K562 (cell line): Measurements from ENCODE around the gene MYB. TPM values are rescaled to one million over a fixed set of nuclear protein-coding genes. Genes with fewer than 3 reads are reported as not detected.

Experiments
- ARID2 ChIP-seq: fragments of 450-650 bp; IDR thresholded peaks from 2 replicates; pipeline ENCODE4 v1.6.1; 2017; ENCODE audit warnings: antibody characterized with exemption, mild to moderate bottlenecking
- BMI1 ChIP-seq: fragments of 150-350 bp; IDR thresholded peaks from 2 replicates; pipeline ENCODE4 v1.6.1; 2014; ENCODE audit warnings: low read length
- BRF1 ChIP-seq: IDR thresholded peaks from 3 replicates; pipeline ENCODE4 v1.6.1; 2011; ENCODE audit warnings: borderline replicate concordance, mild to moderate bottlenecking; ENCODE audit not compliant: insufficient read length; ENCODE audit errors: extremely low read depth
- ERF ChIP-seq: fragments of 450-650 bp; formaldehyde crosslinking; IDR thresholded peaks from 2 replicates; pipeline ENCODE4 v1.4.0; 2020; ENCODE audit warnings: mild to moderate bottlenecking, mixed read lengths
- FOXP4 ChIP-seq: sonication (generic); formaldehyde crosslinking; IDR thresholded peaks from 2 replicates; pipeline ENCODE4 v1.8.0; 2022; ENCODE audit warnings: mild to moderate bottlenecking, missing genetic modification reagents, borderline replicate concordance
- MEF2A ChIP-seq: IDR thresholded peaks from 2 replicates; pipeline ENCODE4 v1.6.1; 2011; ENCODE audit warnings: low read depth, mild to moderate bottlenecking, low read length, moderate library complexity; ENCODE audit not compliant: control insufficient read depth
- MLLT1 ChIP-seq, 2 experiments: fragments of 450-650 bp; IDR thresholded peaks; 2 replicates each; pipeline ENCODE4 v1.6.1; 2016
- POLR2AphosphoS5 ChIP-seq: IDR thresholded peaks from 2 replicates; pipeline ENCODE4 v1.6.1; 2011; ENCODE audit warnings: mild to moderate bottlenecking, low read depth, low read length, moderate library complexity; ENCODE audit not compliant: control insufficient read depth, insufficient read depth
- POLR2H ChIP-seq: IDR thresholded peaks from 2 replicates; pipeline ENCODE4 v1.6.1; 2016; ENCODE audit warnings: missing genetic modification characterization, low read depth, mild to moderate bottlenecking, control low read depth, missing compliant biosample characterization, moderate library complexity
- RAD21 ChIP-seq, 2 experiments: fragments of 250-450 bp in 1 of 2; fragments of 450-650 bp in 1 of 2; sonication (Bioruptor Pico) in 1 of 2; formaldehyde crosslinking in 1 of 2; IDR thresholded peaks in 1 of 2; conservative IDR thresholded peaks in 1 of 2; 2 replicates each; pipeline versions ENCODE4 v1.4.0 to v1.8.0; 2020 to 2022; ENCODE audit warnings: mild to moderate bottlenecking in 2 of 2, moderate library complexity in 1 of 2
- RB1 ChIP-seq: fragments of 450-650 bp; IDR thresholded peaks from 2 replicates; pipeline ENCODE4 v1.6.1; 2017; ENCODE audit warnings: low read depth, mild to moderate bottlenecking
- SIX5 ChIP-seq, 2 experiments: IDR thresholded peaks; 2 replicates each; pipeline ENCODE4 v1.6.1; 2011; ENCODE audit warnings: low read length in 2 of 2, borderline replicate concordance in 1 of 2, low read depth in 1 of 2, mild to moderate bottlenecking in 1 of 2, moderate library complexity in 1 of 2; ENCODE audit not compliant: insufficient read depth in 1 of 2
- SP1 ChIP-seq: sonication (generic); formaldehyde crosslinking; IDR thresholded peaks from 2 replicates; pipeline ENCODE4 v1.8.1; 2022; ENCODE audit warnings: mild to moderate bottlenecking, missing genetic modification reagents
- STAT5A ChIP-seq: IDR thresholded peaks from 2 replicates; pipeline ENCODE4 v1.6.1; 2012; ENCODE audit warnings: low read length, inconsistent platforms, borderline replicate concordance
- ZFX ChIP-seq: sonication (generic); formaldehyde crosslinking; IDR thresholded peaks from 2 replicates; pipeline ENCODE4 v1.8.0; 2022; ENCODE audit warnings: mild to moderate bottlenecking, missing genetic modification reagents, moderate library complexity
- ZNF274 ChIP-seq: IDR thresholded peaks from 2 replicates; pipeline ENCODE4 v1.6.1; 2011; ENCODE audit warnings: low read depth, mild to moderate bottlenecking, low read length, moderate library complexity, borderline replicate concordance
- polyA plus RNA-seq, 8 experiments: library from polyadenylated mRNA; depleted of rRNA in 4 of 8; stranded (reverse) in 5 of 8; unstranded in 3 of 8; fragments of >200 nt; fragmentation: Nextera tagmentation in 2 of 8; fragmentation: Illumina TruSeq in 1 of 8; extraction: Ambion mirVana in 2 of 8; extraction: Trizol in 1 of 8; gene quantifications; 2 replicates each; pipeline versions ENCODE4 v1.2.1 to v1.2.3, GENCODE V29; 2011 to 2014; ENCODE audit warnings: inconsistent platforms in 1 of 8, missing spikeins in 1 of 8
- total RNA-seq, 7 experiments: library from RNA; depleted of rRNA in 6 of 7; stranded (reverse); fragments of >200 nt in 6 of 7; fragmentation: Illumina TruSeq in 2 of 7; extraction: Trizol in 2 of 7; gene quantifications; 2 replicates each; pipeline versions ENCODE4 v1.2.1 to v1.2.3, GENCODE V29; 2011 to 2021; ENCODE audit warnings: low replicate concordance in 1 of 7
- TF ChIP-seq, protein P1 (sequence below): sonication (generic); formaldehyde crosslinking; IDR thresholded peaks from 2 replicates; pipeline ENCODE4 v1.5.0; 2020; ENCODE audit warnings: missing genetic modification reagents
- TF ChIP-seq, protein P2 (sequence below): fragments of 450-650 bp; formaldehyde crosslinking; IDR thresholded peaks from 2 replicates; pipeline ENCODE4 v1.4.0; 2022; ENCODE audit warnings: mild to moderate bottlenecking, moderate library complexity
- TF ChIP-seq, protein P3 (sequence below): fragments of 250-450 bp; sonication (Bioruptor Pico); IDR thresholded peaks from 2 replicates; pipeline ENCODE4 v1.9.0; 2021; ENCODE audit warnings: mild to moderate bottlenecking, inconsistent platforms

The MYB gene
- total and polyA plus RNA-seq, 9 of the 15 experiments (the other 6 are each of a cell fraction or from before 2014, with no cell fraction given): 35.8 to 218 (median 140) TPM

DNA sequence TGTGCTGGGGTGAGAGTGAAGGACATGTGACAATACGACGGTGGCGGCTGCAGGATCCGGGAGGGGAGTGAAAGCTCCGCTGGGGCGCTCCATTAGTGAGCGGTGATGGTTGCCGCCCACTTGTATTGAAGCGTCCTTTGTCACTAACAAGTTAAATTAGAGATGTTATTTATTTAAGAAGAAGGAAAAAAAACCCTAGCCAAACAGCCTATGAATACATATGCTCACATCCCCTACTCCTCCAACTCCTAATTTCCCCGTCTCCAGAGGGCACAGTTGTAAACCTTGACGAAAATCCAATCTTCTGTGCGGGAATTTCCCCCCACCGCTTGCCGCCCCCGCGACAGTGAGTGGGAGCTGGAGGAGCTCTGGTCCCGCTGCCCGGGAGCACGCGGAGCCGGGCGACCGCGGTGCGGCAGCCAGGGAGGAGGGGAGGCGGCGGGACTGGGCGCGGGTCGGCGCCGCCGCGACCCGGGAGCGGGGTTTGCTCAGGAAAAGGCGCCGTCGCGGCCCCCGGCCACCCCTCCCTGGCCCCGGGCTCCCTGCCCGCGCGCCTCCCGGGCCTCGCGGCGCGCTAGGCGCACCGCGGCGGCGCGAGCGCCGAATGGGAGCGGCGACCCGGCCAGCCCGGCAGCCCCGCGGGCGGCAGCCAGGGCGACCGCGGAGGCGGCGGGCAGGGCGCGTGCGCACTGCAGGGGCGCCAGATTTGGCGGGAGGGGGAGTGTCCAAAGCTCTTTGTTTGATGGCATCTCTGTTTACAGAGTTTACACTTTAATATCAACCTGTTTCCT lies at the start of gene MYB (continued):
- no peak for TF ChIP-seq STAT5A
- TF ChIP-seq POLR2AphosphoS5: peak; percentile 29; the same call in 1 of the 2 replicates
- TF ChIP-seq BMI1: no peak
- no peak for TF ChIP-seq RAD21 (CRISPR knock-in tag; conservative IDR thresholded peaks at IDR 0.05 in 1 of 2, IDR thresholded peaks at IDR 0.05 in 1 of 2)
- TF ChIP-seq ZNF274: no peak
- TF ChIP-seq, protein P1, sequence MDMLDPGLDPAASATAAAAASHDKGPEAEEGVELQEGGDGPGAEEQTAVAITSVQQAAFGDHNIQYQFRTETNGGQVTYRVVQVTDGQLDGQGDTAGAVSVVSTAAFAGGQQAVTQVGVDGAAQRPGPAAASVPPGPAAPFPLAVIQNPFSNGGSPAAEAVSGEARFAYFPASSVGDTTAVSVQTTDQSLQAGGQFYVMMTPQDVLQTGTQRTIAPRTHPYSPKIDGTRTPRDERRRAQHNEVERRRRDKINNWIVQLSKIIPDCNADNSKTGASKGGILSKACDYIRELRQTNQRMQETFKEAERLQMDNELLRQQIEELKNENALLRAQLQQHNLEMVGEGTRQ (CRISPR knock-in tag): peak; percentile 55
- peak; percentile 59; the same call in 1 of the 2 replicates for TF ChIP-seq ERF (CRISPR knock-in tag)
- TF ChIP-seq MEF2A: no peak
- TF ChIP-seq MLLT1 (IDR thresholded peaks at IDR 0.05): peak in 1 of 2 experiments; percentile 63; a peak in 1 of 4 replicates
- 0 out of 2 replicates have a peak, but pooled peaks have one; percentile 20 for TF ChIP-seq ZFX (CRISPR knock-in tag)
- no peak for TF ChIP-seq ARID2
- peak; percentile 85; the same call in 1 of the 2 replicates for TF ChIP-seq RB1
- TF ChIP-seq, protein P2, sequence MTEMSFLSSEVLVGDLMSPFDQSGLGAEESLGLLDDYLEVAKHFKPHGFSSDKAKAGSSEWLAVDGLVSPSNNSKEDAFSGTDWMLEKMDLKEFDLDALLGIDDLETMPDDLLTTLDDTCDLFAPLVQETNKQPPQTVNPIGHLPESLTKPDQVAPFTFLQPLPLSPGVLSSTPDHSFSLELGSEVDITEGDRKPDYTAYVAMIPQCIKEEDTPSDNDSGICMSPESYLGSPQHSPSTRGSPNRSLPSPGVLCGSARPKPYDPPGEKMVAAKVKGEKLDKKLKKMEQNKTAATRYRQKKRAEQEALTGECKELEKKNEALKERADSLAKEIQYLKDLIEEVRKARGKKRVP: 0 out of 2 replicates have a peak, but pooled peaks have one; percentile 26
- TF ChIP-seq SP1 (CRISPR knock-in tag): no peak
- TF ChIP-seq BRF1: no peak
- peak; percentile 55 for TF ChIP-seq POLR2H (tag)
- TF ChIP-seq SIX5 (IDR thresholded peaks at IDR 0.05; ENCODE audit: borderline replicate concordance in 1 of 2, insufficient read depth in 1 of 2, low read depth in 1 of 2, low read length in 2 of 2): no peak
- TF ChIP-seq, protein P3, sequence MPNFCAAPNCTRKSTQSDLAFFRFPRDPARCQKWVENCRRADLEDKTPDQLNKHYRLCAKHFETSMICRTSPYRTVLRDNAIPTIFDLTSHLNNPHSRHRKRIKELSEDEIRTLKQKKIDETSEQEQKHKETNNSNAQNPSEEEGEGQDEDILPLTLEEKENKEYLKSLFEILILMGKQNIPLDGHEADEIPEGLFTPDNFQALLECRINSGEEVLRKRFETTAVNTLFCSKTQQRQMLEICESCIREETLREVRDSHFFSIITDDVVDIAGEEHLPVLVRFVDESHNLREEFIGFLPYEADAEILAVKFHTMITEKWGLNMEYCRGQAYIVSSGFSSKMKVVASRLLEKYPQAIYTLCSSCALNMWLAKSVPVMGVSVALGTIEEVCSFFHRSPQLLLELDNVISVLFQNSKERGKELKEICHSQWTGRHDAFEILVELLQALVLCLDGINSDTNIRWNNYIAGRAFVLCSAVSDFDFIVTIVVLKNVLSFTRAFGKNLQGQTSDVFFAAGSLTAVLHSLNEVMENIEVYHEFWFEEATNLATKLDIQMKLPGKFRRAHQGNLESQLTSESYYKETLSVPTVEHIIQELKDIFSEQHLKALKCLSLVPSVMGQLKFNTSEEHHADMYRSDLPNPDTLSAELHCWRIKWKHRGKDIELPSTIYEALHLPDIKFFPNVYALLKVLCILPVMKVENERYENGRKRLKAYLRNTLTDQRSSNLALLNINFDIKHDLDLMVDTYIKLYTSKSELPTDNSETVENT (CRISPR knock-in tag): no peak
- TF ChIP-seq FOXP4 (CRISPR knock-in tag): no peak
